IPS-15b (cell line): ENCODE measurements around the gene ABCA6.

Source experiments
- H3K27me3 ChIP-seq: one replicate; pipeline ENCODE4 v1.6.1; 2013; ENCODE audit warnings: low read length; ENCODE audit not compliant: control insufficient read depth, insufficient read depth
- H3K36me3 ChIP-seq: one replicate; pipeline ENCODE4 v1.6.1; 2013; ENCODE audit warnings: low read length; ENCODE audit not compliant: control insufficient read depth, insufficient read depth
- H3K4me1 ChIP-seq: one replicate; pipeline ENCODE4 v1.6.1; 2013; ENCODE audit warnings: mild to moderate bottlenecking, low read length; ENCODE audit not compliant: control insufficient read depth, insufficient read depth
- H3K4me3 ChIP-seq: one replicate; pipeline ENCODE4 v1.5.1; 2013; ENCODE audit warnings: low read depth, low read length
- H3K9ac ChIP-seq: one replicate; pipeline ENCODE4 v1.6.1; 2013; ENCODE audit warnings: low read depth, mild to moderate bottlenecking, low read length
- H3K9me3 ChIP-seq: one replicate; pipeline ENCODE4 v1.6.1; 2013; ENCODE audit warnings: mild to moderate bottlenecking, low read length; ENCODE audit not compliant: control insufficient read depth, insufficient read depth

ABCA6 gene

DNA sequence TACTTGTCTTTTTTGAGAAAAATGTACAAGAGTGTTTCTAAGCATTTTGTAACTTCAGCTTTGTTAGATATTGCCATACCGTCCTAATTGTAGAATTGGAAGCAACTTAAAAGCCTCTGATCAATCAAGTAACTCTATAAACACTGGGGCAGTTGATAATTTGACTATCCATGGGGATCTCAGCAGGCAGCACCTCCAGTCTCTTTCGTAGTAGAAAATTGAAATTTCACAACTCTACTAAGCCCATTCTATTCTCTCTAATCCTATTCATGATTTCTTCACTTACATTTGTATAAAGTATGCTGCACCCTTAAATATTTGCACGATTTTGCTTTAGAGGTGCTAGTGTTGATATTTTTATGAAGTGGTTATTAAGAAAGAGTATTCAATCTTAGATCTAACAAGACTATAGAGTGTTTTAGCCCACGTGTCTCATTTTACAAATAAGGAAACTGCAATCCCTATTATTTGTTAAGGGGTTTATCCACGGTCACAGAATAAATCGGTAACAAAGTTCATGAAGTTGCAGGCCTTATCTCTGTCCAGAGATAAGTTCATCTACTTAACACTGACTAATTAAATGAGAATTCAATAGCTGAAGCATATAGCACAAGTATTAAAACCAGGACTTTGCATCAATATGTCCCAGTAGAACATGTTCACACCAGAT lies 10.9 kb downstream of the ABCA6 start:
- Histone ChIP-seq H3K4me1 (no peaks in the 10 kb centered on the region), H3K9ac (no peak overlapping the region), H3K36me3 (no peaks in the 10 kb centered on the region), H3K27me3 (no peaks in the 10 kb centered on the region), H3K9me3 (no peaks in the 10 kb centered on the region), H3K4me3 (no peak overlapping the region)

GRCh38 chr17:69123626-69124025 lies 18.1 kb downstream of the ABCA6 start:
- H3K4me3 ChIP-seq = no peak overlapping the region

DNA sequence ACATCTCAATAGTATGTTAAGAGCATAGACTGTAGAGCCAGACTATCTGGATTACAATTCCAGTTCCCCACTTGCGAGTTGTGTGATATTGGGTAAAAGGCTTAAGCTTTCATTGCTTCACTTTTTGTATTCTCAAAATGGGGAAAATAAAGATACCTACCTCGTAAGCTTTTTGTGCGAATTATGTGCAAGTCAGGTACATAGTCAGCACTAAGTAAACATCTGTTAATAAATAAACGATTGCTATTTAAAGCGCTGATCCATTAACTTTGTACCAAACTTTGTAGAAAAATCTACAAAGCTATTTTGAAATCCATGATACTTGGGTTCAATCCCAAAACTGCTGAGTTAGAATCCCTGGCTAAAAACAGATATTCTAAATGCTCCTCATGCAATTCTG lies 19.6 kb downstream of the ABCA6 start:
- no peak overlapping the region for H3K9ac ChIP-seq
- no peaks in the 10 kb centered on the region for H3K9me3 ChIP-seq
- no peak overlapping the region for H3K4me3 ChIP-seq
- no peaks in the 10 kb centered on the region for H3K4me1 ChIP-seq
- no peaks in the 10 kb centered on the region for H3K36me3 ChIP-seq
- no peaks in the 10 kb centered on the region for H3K27me3 ChIP-seq

More at GRCh38 chr17:69123626-69124025, 18.1 kb downstream of the ABCA6 start:
- H3K27me3 ChIP-seq = no peaks in the 10 kb centered on the region
- no peaks in the 10 kb centered on the region for H3K36me3 ChIP-seq
- H3K9me3 ChIP-seq = no peaks in the 10 kb centered on the region
- no peak overlapping the region for H3K9ac ChIP-seq
- H3K4me1 ChIP-seq = no peaks in the 10 kb centered on the region

- Histone ChIP-seq H3K9ac (no peak overlapping the region), H3K4me3 (no peak overlapping the region), H3K4me1 (no peaks in the 10 kb centered on the region), H3K36me3 (no peaks in the 10 kb centered on the region), H3K27me3 (no peaks in the 10 kb centered on the region), H3K9me3 (no peaks in the 10 kb centered on the region)
Observed at GRCh38 chr17:69117855-69118784, 23.6 kb downstream of the ABCA6 start.

DNA sequence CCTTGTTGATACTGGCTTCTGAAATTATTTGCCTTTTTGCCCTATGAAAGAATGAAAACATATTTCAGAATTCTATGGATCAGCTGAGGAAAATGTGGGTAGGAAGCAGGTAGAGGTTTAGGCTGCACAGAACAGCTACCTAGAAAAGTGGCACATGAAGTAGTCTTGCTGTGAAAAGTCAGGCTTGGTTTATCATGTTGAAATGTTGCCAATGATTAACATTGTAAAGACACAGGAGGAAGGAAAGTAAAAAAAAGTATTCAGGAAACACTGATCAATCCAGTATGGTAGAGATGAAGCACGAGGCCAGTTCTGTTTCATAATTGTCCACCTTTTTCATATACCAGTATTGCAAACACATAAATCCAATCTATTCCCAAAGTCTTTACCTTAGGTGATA lies 29.9 kb downstream of the ABCA6 start:
- H3K9ac ChIP-seq = no peak overlapping the region
- H3K36me3 ChIP-seq = no peaks in the 10 kb centered on the region

GRCh38 chr17:69105907-69106730 lies 35.6 kb downstream of the ABCA6 start:
- H3K4me1 ChIP-seq = no peaks in the 10 kb centered on the region
- no peaks in the 10 kb centered on the region for H3K27me3 ChIP-seq
- H3K4me3 ChIP-seq = no peak overlapping the region
- no peak overlapping the region for H3K9ac ChIP-seq
- no peaks in the 10 kb centered on the region for H3K36me3 ChIP-seq
- H3K9me3 ChIP-seq = no peaks in the 10 kb centered on the region

More for the DNA sequence above, 29.9 kb downstream of the ABCA6 start:
- H3K9me3 ChIP-seq = no peaks in the 10 kb centered on the region
- no peak overlapping the region for H3K4me3 ChIP-seq
- H3K4me1 ChIP-seq = no peaks in the 10 kb centered on the region
- H3K27me3 ChIP-seq = no peaks in the 10 kb centered on the region

- H3K4me1 ChIP-seq = no peaks in the 10 kb centered on the region
- no peaks in the 10 kb centered on the region for H3K27me3 ChIP-seq
- H3K4me3 ChIP-seq = no peak overlapping the region
- H3K9me3 ChIP-seq = no peaks in the 10 kb centered on the region
- H3K9ac ChIP-seq = no peak overlapping the region
- no peaks in the 10 kb centered on the region for H3K36me3 ChIP-seq
Observed at GRCh38 chr17:69103557-69104233, 38.0 kb downstream of the ABCA6 start.

DNA sequence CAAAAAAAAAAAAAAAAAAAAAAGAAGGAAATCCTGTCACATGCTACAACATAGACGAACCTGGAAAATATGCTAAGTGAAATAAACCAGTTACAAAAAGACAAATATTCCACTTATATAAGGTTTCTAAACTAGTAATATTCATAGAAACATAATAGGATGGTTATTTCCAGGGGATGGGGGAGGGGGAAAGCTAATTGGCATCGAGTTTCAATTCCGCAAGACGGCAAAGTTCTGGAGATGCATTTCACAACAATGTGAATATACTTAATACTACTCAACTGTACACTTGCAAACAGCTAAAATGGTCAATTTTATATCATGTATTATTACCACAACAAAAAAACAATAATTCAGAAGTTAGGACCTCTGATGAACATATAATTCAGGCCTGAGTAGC lies 43.1 kb downstream of the ABCA6 start:
- Histone ChIP-seq H3K4me3 (no peak overlapping the region), H3K27me3 (no peaks in the 10 kb centered on the region), H3K9me3 (no peaks in the 10 kb centered on the region), H3K4me1 (no peaks in the 10 kb centered on the region), H3K9ac (no peak overlapping the region), H3K36me3 (no peaks in the 10 kb centered on the region)

DNA sequence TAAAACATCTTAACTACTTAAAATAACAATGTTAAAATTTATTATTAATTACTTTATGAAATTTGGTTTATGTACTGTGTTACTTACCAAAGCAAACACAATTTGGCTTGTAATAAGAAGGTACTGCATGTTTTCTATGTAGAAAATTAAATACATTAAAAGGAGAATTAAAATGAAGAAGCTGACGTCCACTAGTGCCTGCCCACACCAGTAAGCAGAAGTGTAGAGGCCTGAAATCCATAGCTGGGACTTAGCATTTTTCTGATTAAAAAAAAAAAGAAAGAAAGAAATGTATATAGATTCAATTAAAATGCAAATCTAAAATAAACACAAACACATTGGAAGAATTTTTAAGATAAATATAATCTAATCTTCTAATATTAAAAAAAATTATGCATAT lies 45.2 kb downstream of the ABCA6 start:
- H3K36me3 ChIP-seq = no peaks in the 10 kb centered on the region
- H3K9me3 ChIP-seq = no peaks in the 10 kb centered on the region
- no peaks in the 10 kb centered on the region for H3K27me3 ChIP-seq
- H3K4me3 ChIP-seq = no peak overlapping the region
- no peaks in the 10 kb centered on the region for H3K4me1 ChIP-seq
- H3K9ac ChIP-seq = no peak overlapping the region

DNA sequence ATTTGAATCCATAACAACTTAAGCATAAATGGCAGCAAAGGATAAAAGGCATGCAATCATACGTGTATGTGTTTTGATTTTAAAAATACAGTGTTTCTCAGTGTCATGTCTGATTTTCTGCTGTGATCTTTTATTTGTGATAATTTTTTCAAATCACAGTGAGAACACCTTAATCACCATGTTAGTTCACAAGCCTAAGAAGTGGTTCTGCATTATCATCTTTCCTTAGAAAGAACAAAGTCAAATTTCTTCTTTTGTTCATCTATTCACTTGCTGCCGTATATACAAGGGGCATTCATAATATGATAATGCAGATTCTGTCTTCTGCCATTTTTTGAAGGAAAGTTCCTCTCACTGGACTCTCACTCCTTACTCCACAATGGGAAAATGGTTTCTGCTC lies 47.7 kb downstream of the ABCA6 start:
- H3K27me3 ChIP-seq = no peaks in the 10 kb centered on the region
- no peak overlapping the region for H3K4me3 ChIP-seq
- H3K4me1 ChIP-seq = no peaks in the 10 kb centered on the region
- no peaks in the 10 kb centered on the region for H3K36me3 ChIP-seq
- H3K9me3 ChIP-seq = no peaks in the 10 kb centered on the region
- H3K9ac ChIP-seq = no peak overlapping the region

GRCh38 chr17:69093279-69093789 lies 48.4 kb downstream of the ABCA6 start:
- no peak overlapping the region for H3K4me3 ChIP-seq
- no peaks in the 10 kb centered on the region for H3K36me3 ChIP-seq
- no peak overlapping the region for H3K9ac ChIP-seq

More at GRCh38 chr17:69093279-69093789, 48.4 kb downstream of the ABCA6 start:
- Histone ChIP-seq H3K9me3 (no peaks in the 10 kb centered on the region), H3K4me1 (no peaks in the 10 kb centered on the region), H3K27me3 (no peaks in the 10 kb centered on the region)
